OCI-LY7 (cell line): ENCODE results near the gene STK4. TPM values are rescaled to one million over a fixed set of nuclear protein-coding genes. Genes with fewer than 3 reads are reported as not detected.

ENCODE experiments used
- BruUV-seq: library from RNA; stranded (reverse); fragments of 400-500 nt; replicated peaks from 2 replicates; lab custom pipeline; 2021; lab: Mats Ljungman, UMichigan
- CTCF ChIA-PET: fragments of 300-600 bp; sonication (Branson Sonifier 250); formaldehyde crosslinking; loops from one replicate; lab custom pipeline; 2022; ENCODE audit warnings: antibody characterized with exemption; ENCODE audit not compliant: unreplicated experiment; lab: Charles Lee
- POLR2A ChIA-PET: fragments of 300-600 bp; sonication (Branson Sonifier 250); formaldehyde crosslinking; loops from one replicate; lab custom pipeline; 2022; ENCODE audit warnings: antibody characterized with exemption; lab: Charles Lee
- DNase-seq: peaks from one replicate; pipeline ENCODE4 v3.0.0-alpha.2; 2015; ENCODE audit warnings: low spot score
- H2AFZ ChIP-seq: fragments of 200-600 bp; sonication (generic), shearing (Covaris generic); 2 replicates; pipeline ENCODE4 v1.6.1; 2014; ENCODE audit warnings: mild to moderate bottlenecking, antibody characterized with exemption, low read length, moderate library complexity
- H3K27ac ChIP-seq: fragments of 200-600 bp; sonication (generic); 2 replicates; pipeline ENCODE4 v1.5.1; 2014; ENCODE audit warnings: mixed run types, low read depth, mild to moderate bottlenecking, moderate library complexity, low read length, inconsistent platforms; ENCODE audit not compliant: poor library complexity, severe bottlenecking
- H3K36me3 ChIP-seq: fragments of 200-600 bp; sonication (generic); 2 replicates; pipeline ENCODE4 v1.6.1; 2014; ENCODE audit warnings: mild to moderate bottlenecking, antibody characterized with exemption, low read length, moderate library complexity, mixed read lengths; ENCODE audit not compliant: insufficient read depth
- H3K4me1 ChIP-seq: fragments of 200-600 bp; sonication (generic); 2 replicates; pipeline ENCODE4 v1.5.1; 2014; ENCODE audit warnings: mild to moderate bottlenecking, low read length; ENCODE audit not compliant: insufficient read depth, poor library complexity, severe bottlenecking
- H3K4me2 ChIP-seq: fragments of 200-600 bp; sonication (generic); 2 replicates; pipeline ENCODE4 v1.6.1; 2014; ENCODE audit warnings: mild to moderate bottlenecking, low read length
- H3K4me3 ChIP-seq: fragments of 200-600 bp; sonication (generic); 2 replicates; pipeline ENCODE4 v1.5.1; 2014; ENCODE audit warnings: mild to moderate bottlenecking, low read depth, low read length; ENCODE audit not compliant: poor library complexity, severe bottlenecking
- H3K79me2 ChIP-seq: fragments of 200-600 bp; sonication (generic); 2 replicates; pipeline ENCODE4 v1.6.1; 2016; ENCODE audit warnings: low read depth, mild to moderate bottlenecking, low read length, moderate library complexity, mixed read lengths; ENCODE audit not compliant: insufficient read depth
- H3K9me2 ChIP-seq: fragments of 200-600 bp; sonication (generic); 2 replicates; pipeline ENCODE4 v1.6.1; 2016; ENCODE audit warnings: mild to moderate bottlenecking, low read length, mixed read lengths; ENCODE audit not compliant: insufficient read depth
- H3K9me3 ChIP-seq: fragments of 200-600 bp; sonication (generic); 2 replicates; pipeline ENCODE4 v1.6.1; 2014; ENCODE audit warnings: mild to moderate bottlenecking, mixed run types, low read length, mixed read lengths
- H4K20me1 ChIP-seq: fragments of 200-600 bp; sonication (generic); 2 replicates; pipeline ENCODE4 v1.6.1; 2014; ENCODE audit warnings: mild to moderate bottlenecking, antibody characterized with exemption, low read length, moderate library complexity, mixed read lengths; ENCODE audit not compliant: insufficient read depth
- EZH2phosphoT487 ChIP-seq: fragments of 200-600 bp; sonication (generic); IDR thresholded peaks from 2 replicates; pipeline ENCODE4 v1.6.1; 2018; ENCODE audit warnings: low read depth, borderline replicate concordance, mild to moderate bottlenecking, mixed run types, antibody characterized with exemption, low read length, moderate library complexity, mixed read lengths
- intact Hi-C: fragments of 100-400 bp; cut with micrococcal nuclease; formaldehyde crosslinking; loops from one replicate; pipeline ENCODE4 v1.10.0; 2022; ENCODE audit not compliant: unreplicated experiment
- total RNA-seq, 2 experiments: library from RNA; depleted of rRNA in 1 of 2; stranded (reverse); fragments of >200 nt in 1 of 2; shearing (Covaris generic) in 1 of 2; gene quantifications; 2 replicates each; pipeline ENCODE4 v1.2.3, GENCODE V29; 2014 to 2022
- TF ChIP-seq, protein P1 (sequence below): fragments of 200-600 bp; sonication (generic); conservative IDR thresholded peaks from 2 replicates; pipeline ENCODE4 v1.5.1; 2014; ENCODE audit warnings: mild to moderate bottlenecking, antibody characterized with exemption, low read length, moderate library complexity, mixed read lengths

Gene STK4
- total RNA-seq, 2 experiments from 2014 or later: 67.9 to 140 TPM

DNA sequence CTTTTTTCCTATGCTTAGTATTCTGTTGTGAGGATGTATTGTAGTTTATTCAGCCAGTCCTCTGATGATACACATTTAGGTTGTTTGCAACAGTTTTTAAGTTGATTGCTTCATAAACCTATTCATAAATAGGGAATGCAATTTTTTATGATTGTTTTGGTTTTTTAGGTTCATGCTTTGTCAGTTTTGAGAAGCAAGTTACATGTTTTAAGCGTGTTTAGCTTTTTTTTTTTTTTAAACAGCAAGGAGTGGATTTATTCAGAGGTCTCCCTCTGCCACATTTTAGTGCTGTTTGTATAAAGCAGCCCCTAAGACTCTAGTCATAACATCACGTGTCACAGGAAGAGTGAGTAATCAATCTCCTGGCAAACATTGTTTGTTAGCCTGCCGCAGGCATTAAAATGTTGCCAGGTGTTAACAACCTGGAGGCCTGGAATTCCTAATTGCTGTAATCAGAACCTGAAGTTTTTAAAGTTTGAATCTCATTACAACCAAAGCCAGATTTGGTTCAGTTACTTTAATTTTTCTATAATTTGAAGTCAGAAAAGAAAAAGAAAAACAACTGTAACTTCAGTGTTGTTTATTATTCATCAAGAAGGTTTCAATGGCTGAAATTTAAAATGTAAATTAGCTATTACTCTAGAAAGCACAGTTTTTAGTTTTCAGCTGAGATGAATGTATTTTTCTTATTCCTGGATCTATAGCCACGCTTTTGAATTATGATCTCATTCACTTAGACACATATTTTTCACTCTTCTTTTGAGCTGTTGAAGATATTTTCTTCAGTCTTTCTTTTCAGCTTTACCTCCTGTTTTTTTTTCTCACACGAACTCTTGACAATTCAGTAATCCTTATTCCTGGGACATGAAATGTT is 75.4 kb downstream of the STK4 start:
- peaks cover 90% of the 10 kb centered on the region for H3K36me3 ChIP-seq
- ChIA-PET POLR2A (interaction anchor here (1.1 kb wide), 1 partner anchor 13 kb away, joined by 3 read pairs; no protein-coding TSS in a partner anchor), CTCF (no interaction called here)
- H3K9me2 ChIP-seq: no peaks in the 10 kb centered on the region
- H3K9me3 ChIP-seq: no peaks in the 10 kb centered on the region
- H3K79me2 ChIP-seq: peaks cover 60% of the 10 kb centered on the region
- intact Hi-C loops: no loop called here
- BruUV-seq: no TSS peak
- peaks cover 24% of the 10 kb centered on the region for H3K4me1 ChIP-seq
- no peak overlapping the region for H3K4me2 ChIP-seq
- no peak for TF ChIP-seq EZH2phosphoT487
- TF ChIP-seq, protein P1, sequence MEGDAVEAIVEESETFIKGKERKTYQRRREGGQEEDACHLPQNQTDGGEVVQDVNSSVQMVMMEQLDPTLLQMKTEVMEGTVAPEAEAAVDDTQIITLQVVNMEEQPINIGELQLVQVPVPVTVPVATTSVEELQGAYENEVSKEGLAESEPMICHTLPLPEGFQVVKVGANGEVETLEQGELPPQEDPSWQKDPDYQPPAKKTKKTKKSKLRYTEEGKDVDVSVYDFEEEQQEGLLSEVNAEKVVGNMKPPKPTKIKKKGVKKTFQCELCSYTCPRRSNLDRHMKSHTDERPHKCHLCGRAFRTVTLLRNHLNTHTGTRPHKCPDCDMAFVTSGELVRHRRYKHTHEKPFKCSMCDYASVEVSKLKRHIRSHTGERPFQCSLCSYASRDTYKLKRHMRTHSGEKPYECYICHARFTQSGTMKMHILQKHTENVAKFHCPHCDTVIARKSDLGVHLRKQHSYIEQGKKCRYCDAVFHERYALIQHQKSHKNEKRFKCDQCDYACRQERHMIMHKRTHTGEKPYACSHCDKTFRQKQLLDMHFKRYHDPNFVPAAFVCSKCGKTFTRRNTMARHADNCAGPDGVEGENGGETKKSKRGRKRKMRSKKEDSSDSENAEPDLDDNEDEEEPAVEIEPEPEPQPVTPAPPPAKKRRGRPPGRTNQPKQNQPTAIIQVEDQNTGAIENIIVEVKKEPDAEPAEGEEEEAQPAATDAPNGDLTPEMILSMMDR: no peak
- H3K4me3 ChIP-seq: no peak overlapping the region
- peaks cover 5% of the 10 kb centered on the region; the same call in 1 of the 2 replicates for H4K20me1 ChIP-seq
- DNase-seq: no peak
- H2AFZ ChIP-seq: no peak overlapping the region
- peak overlapping the region; percentile 19 for H3K27ac ChIP-seq

DNA sequence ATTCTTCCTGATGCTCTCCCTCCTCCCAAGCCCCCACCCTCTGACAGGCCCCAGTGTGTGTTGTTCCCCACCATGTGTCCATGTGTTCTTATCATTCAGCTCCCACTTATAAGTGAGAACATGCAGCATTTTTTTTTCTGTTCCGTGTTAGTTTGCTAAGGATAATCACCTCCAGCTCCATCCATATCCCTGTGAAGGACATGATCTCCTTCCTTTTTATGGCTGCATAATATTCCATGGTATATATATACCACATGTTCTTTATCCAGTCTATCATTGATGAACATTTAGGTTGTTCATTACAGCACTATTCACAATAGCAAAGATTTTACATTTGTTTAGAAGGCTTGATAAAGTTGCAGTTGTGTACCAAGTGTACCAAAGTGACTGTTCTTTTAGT is 76.7 kb downstream of the STK4 start:
- Histone ChIP-seq H4K20me1 (peaks cover 11% of the 10 kb centered on the region; the same call in 1 of the 2 replicates), H3K79me2 (peaks cover 52% of the 10 kb centered on the region), H3K4me1 (peaks cover 24% of the 10 kb centered on the region), H2AFZ (no peak overlapping the region), H3K4me3 (no peak overlapping the region), H3K27ac (no peak overlapping the region), H3K4me2 (no peak overlapping the region), H3K9me3 (no peaks in the 10 kb centered on the region), H3K9me2 (no peaks in the 10 kb centered on the region), H3K36me3 (peaks cover 89% of the 10 kb centered on the region)
- BruUV-seq: no TSS peak
- ChIA-PET CTCF (interaction anchor here (1.0 kb wide), 1 partner anchor 71 kb away, joined by 4 read pairs; no protein-coding TSS in a partner anchor), POLR2A (interaction anchor here (0.6 to 0.8 kb wide), 3 partner anchors 8 to 1304 kb away, joined by 3 read pairs; no protein-coding TSS in a partner anchor)
- DNase-seq: no peak
- TF ChIP-seq, protein P1: no peak
- TF ChIP-seq EZH2phosphoT487: no peak
- intact Hi-C loops: no loop called here
